Stimulated activated naive B cell treated with anti-CD40 and anti-IgM and Interleukin-4, amounts not matched to agents 10 μg/mL and 1 μg/mL and 100 μg/mL, for 72 hours (primary cell): ENCODE measurements around the gene HPN.
A peak's percentile ranks its signal among the peaks of the same experiment; 100 is the strongest.
"Not testable (repeated sequence)": the region's sequence is repeated elsewhere in the genome, so short reads cannot be mapped to it uniquely, and the experiment has no call there.

Experiments used
- ATAC-seq, 2 donors: fragments of 150-1000 bp; cut with Tn5 transposase; replicated peaks; 2 replicates each; pipeline ENCODE4 v1.10.0; 2021; ENCODE audit warnings: moderate library complexity in 1 of 2
- DNase-seq: peaks from one replicate; pipeline ENCODE4 v3.0.0; 2021
- H3K27ac Mint-ChIP-seq: one replicate; pipeline ENCODE4 v1.8.0; 2022; ENCODE audit warnings: mild to moderate bottlenecking, mixed read lengths
- H3K27me3 Mint-ChIP-seq, 2 donors: one replicate each; pipeline ENCODE4 v1.8.0; 2022; ENCODE audit warnings: mixed read lengths in 2 of 2
- H3K36me3 Mint-ChIP-seq, 2 donors: one replicate each; pipeline ENCODE4 v1.8.0; 2022; ENCODE audit warnings: mixed read lengths in 2 of 2, mild to moderate bottlenecking in 1 of 2
- H3K4me1 Mint-ChIP-seq, 2 donors: one replicate each; pipeline ENCODE4 v1.8.0; 2022; ENCODE audit warnings: mixed read lengths in 2 of 2, mild to moderate bottlenecking in 1 of 2
- H3K4me3 Mint-ChIP-seq, 2 donors: one replicate each; pipeline ENCODE4 v1.8.0; 2022; ENCODE audit warnings: mild to moderate bottlenecking in 2 of 2, mixed read lengths in 2 of 2, moderate library complexity in 1 of 2
- H3K9me3 Mint-ChIP-seq, 2 donors: one replicate each; pipeline ENCODE4 v1.8.0; 2022; ENCODE audit warnings: mixed read lengths in 2 of 2, mild to moderate bottlenecking in 1 of 2

Gene HPN

GRCh38 chr19:35049456-35049855 is 7.9 kb downstream of the HPN start:
- H3K27ac Mint-ChIP-seq = no peak overlapping the region
- peaks cover 6 to 9% of the 10 kb centered on the region in 2 donors for H3K27me3 Mint-ChIP-seq
- ATAC-seq (no peak), DNase-seq (no peak)
- no peaks in the 10 kb centered on the region for H3K9me3 Mint-ChIP-seq
- no peaks in the 10 kb centered on the region for H3K36me3 Mint-ChIP-seq
- no peak overlapping the region for H3K4me3 Mint-ChIP-seq
- H3K4me1 Mint-ChIP-seq = peaks cover 16 to 19% of the 10 kb centered on the region in 2 donors

DNA sequence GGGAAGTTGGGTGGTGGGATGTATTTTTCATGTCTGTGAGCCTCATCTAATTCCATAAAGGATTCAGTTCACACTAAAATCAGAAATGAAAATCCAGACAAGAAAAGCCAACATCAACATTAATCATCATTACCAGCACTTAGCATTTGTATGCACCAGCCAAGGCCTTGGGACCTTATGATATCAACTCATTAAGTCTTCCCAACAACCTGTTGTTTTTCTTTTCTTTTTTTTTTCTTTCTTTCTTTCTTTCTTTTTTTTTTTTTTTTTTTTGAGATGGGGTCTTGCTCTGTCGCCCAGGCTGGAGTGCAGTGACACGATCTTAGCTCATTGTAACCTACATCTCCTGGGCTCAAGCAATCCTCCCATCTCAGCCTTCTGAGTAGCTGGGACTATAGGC is 9.1 kb downstream of the HPN start:
- not testable (repeated sequence) for ATAC-seq, H3K36me3 Mint-ChIP-seq, H3K4me3 Mint-ChIP-seq, H3K4me1 Mint-ChIP-seq, DNase-seq, H3K27ac Mint-ChIP-seq, H3K27me3 Mint-ChIP-seq, H3K9me3 Mint-ChIP-seq

- H3K27me3 Mint-ChIP-seq, H3K9me3 Mint-ChIP-seq, H3K36me3 Mint-ChIP-seq, H3K27ac Mint-ChIP-seq, H3K4me1 Mint-ChIP-seq, ATAC-seq, H3K4me3 Mint-ChIP-seq, DNase-seq: not testable (repeated sequence)
Observed at GRCh38 chr19:35051268-35051667, 9.7 kb downstream of the HPN start.

DNA sequence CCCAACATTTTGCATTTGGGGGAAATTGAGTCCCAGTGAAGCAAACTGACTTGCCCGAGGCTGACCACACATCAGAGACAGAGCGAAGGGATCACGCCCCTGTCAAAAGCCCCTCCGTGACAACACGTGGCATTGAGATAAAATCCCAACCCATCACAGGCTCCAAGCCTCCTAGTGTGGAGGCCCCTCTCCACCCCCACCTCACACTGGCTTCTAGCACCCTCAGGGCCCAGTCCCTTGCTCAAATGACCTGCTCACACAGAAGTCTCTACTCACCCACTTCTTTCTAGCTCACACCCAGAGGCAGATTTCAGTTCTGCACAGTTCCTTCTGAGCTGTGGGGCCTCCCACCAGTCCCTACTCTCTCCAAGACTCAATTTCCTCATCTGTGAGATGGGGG is 10.3 kb downstream of the HPN start:
- Mint-ChIP-seq H3K4me3 (no peak overlapping the region), H3K36me3 (no peaks in the 10 kb centered on the region), H3K9me3 (no peaks in the 10 kb centered on the region), H3K4me1 (peaks cover 0 to 7% of the 10 kb centered on the region in 2 donors), H3K27me3 (peaks cover 3 to 6% of the 10 kb centered on the region in 2 donors), H3K27ac (no peak overlapping the region)
- DNase-seq (no peak), ATAC-seq (no peak)

DNA sequence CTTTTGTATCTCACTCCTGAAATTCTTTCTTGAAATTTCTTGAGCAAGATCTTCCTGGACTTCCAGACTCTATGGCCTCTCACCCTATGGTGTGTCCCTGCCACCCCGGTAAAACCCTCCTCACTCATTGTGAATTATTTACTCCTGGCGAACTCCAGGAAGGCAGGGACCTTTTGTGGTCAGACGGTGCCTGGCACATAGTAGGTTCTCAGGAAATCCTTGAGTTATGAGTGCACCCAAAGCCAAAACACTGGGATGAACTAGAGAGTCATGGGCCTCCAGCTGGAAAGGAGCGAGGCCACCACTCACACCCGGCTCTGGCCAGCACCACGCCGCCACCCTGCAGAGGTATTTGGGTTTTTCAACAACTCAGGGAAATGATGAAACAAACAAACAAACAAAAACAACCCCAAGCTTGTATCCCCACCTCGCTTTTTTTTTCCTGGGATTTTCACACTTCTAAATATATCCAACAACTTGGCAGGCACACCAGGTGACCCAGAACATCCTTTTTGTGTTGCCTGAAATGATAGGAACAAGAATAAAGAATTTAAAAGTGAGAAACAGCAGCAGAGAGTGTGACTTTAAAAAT is 11.2 kb downstream of the HPN start:
- peaks cover 0 to 3% of the 10 kb centered on the region in 2 donors for H3K4me1 Mint-ChIP-seq
- H3K36me3 Mint-ChIP-seq = no peaks in the 10 kb centered on the region
- no peaks in the 10 kb centered on the region for H3K9me3 Mint-ChIP-seq
- peaks cover 3 to 6% of the 10 kb centered on the region in 2 donors for H3K27me3 Mint-ChIP-seq
- no peak overlapping the region for H3K27ac Mint-ChIP-seq
- no peak for DNase-seq
- H3K4me3 Mint-ChIP-seq = no peak overlapping the region
- no peak for ATAC-seq

DNA sequence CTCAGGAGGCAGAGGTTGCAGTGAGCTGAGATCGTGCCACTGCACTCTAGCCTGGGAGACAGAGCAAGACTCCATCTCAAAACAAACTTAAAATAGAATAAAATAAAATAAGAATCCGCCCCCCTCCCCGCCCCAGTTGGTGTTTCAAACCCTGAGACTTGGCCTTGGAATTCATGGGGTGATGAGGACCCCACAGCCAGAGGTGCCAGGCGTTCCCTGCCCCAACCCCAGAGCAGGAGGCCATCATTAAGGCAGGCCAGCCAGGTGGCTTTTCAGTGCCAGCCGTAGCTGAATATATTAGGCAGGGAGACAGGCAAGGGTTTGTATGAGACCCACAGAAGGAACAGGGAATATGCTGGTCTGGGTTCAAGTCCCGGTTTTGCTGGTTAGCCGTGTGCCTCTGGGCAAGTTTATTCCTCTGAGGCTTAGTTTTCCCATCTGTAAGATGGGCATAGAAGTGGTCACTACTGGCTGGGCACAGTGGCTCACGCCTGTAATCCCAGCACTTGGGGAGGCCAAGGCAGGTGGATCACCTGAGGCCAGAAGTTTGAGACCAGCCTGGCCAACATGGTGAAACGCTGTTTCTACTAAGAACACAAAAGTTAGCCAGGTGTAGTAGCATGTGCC is 12.3 kb downstream of the HPN start:
- ATAC-seq = no peak
- H3K27me3 Mint-ChIP-seq = peaks cover 3 to 6% of the 10 kb centered on the region in 2 donors
- H3K27ac Mint-ChIP-seq = no peak overlapping the region
- H3K9me3 Mint-ChIP-seq = no peaks in the 10 kb centered on the region
- no peaks in the 10 kb centered on the region for H3K36me3 Mint-ChIP-seq
- H3K4me1 Mint-ChIP-seq = peaks cover 0 to 3% of the 10 kb centered on the region in 2 donors
- no peak for DNase-seq
- no peak overlapping the region for H3K4me3 Mint-ChIP-seq

DNA sequence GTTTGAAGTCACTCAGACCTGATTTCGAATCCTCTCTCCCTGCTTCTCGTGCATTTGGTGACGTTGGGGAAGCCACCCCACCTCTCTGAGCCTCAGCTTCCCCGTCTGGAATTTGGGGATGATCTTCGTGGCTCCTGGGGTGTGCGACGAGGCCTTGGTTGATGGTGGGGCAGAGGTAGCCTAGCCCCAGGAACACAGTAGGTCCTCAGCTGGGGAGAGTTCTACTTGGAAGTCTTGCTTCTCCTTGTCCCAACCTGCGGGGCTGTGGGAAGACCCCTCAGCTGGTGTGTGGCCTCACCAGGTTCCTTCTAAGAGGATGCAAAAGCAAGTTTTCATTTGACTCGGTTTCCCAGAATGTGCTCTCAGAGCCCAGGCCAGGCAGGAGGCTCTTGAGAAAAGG is 13.1 kb downstream of the HPN start:
- ATAC-seq = no peak
- Mint-ChIP-seq H3K36me3 (no peaks in the 10 kb centered on the region), H3K27ac (no peak overlapping the region), H3K27me3 (peaks cover 3 to 6% of the 10 kb centered on the region in 2 donors), H3K4me1 (peaks cover 0 to 3% of the 10 kb centered on the region in 2 donors), H3K9me3 (no peaks in the 10 kb centered on the region), H3K4me3 (no peak overlapping the region)
- no peak for DNase-seq

DNA sequence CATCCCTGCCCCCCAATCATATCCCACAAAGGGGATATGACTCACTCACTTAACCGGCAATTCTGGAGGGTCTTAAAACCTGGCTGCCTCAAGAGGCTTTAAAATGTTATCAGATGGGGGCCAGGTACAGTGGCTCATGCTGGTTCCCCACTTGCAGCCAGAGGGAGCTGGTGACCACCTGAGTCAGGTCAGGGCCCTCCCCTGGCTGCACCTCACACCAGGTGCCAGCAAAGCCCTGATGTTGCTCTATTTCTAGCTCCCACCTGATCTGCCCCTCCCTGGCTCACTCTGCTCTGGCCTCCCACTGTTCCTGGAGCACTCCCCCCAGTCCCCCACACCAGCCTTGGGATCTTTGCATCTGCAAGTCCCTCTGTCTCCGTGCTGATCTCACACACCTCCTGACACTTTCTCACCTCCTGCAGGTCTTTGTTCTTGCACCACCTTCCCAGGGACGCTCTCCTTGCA is 14.2 kb downstream of the HPN start:
- ATAC-seq (peak; percentile 69 to 71), DNase-seq (no peak)
- Mint-ChIP-seq H3K9me3 (no peaks in the 10 kb centered on the region), H3K36me3 (no peaks in the 10 kb centered on the region), H3K4me1 (peaks cover 0 to 3% of the 10 kb centered on the region in 2 donors), H3K27me3 (peaks cover 7 to 11% of the 10 kb centered on the region in 2 donors), H3K27ac (no peak overlapping the region), H3K4me3 (no peak overlapping the region)

- Mint-ChIP-seq H3K27ac (no peak overlapping the region), H3K4me3 (no peak overlapping the region), H3K9me3 (no peaks in the 10 kb centered on the region), H3K36me3 (no peaks in the 10 kb centered on the region), H3K27me3 (peaks cover 7 to 11% of the 10 kb centered on the region in 2 donors), H3K4me1 (peaks cover 0 to 3% of the 10 kb centered on the region in 2 donors)
- no peak for ATAC-seq
- no peak for DNase-seq
Observed at GRCh38 chr19:35056513-35057063, 15.1 kb downstream of the HPN start.

- H3K27ac Mint-ChIP-seq = no peak overlapping the region
- H3K9me3 Mint-ChIP-seq = no peaks in the 10 kb centered on the region
- no peak overlapping the region for H3K4me3 Mint-ChIP-seq
- H3K27me3 Mint-ChIP-seq = peaks cover 7 to 11% of the 10 kb centered on the region in 2 donors
- ATAC-seq (no peak), DNase-seq (no peak)
- no peaks in the 10 kb centered on the region for H3K36me3 Mint-ChIP-seq
- peaks cover 0 to 3% of the 10 kb centered on the region in 2 donors for H3K4me1 Mint-ChIP-seq
Observed at GRCh38 chr19:35058370-35058769, 16.8 kb downstream of the HPN start.

DNA sequence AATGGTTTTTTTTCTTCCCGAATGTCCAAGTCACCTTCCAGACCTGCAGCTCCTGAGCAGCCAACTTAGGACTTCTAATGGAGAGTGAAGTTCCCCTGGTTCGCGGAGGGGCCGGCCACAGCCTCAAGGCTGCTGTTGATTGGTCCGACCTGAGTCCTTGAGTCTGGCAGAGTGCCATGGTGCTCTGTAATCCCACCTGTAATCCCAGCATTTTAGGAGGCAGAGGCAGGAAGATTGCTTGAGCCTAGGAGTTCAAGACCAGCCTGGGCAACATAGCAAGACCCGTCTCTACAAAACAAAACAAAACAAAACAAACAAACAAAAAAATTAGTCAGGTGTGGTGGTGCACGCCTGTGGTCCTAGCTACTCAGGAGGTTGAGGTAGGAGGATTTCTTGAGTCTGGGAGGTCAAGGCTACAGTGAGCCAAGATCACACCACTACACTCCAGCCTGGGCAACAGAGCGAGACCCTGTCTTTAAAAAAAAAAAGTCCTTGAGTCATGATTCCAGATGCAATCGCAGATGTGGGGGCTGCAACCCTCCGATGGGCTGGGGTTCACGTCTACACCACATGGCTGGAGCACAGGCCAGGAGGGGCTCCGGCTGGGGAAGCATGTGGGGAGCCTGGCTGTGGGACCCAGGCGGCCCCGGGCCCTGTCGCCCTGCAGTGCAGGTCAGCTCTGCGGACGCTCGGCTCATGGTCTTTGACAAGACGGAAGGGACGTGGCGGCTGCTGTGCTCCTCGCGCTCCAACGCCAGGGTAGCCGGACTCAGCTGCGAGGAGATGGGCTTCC is 17.7 kb downstream of the HPN start:
- Mint-ChIP-seq H3K9me3 (no peaks in the 10 kb centered on the region), H3K27me3 (peaks cover 7 to 11% of the 10 kb centered on the region in 2 donors), H3K36me3 (no peaks in the 10 kb centered on the region), H3K4me3 (no peak overlapping the region), H3K4me1 (peaks cover 0 to 3% of the 10 kb centered on the region in 2 donors), H3K27ac (no peak overlapping the region)
- ATAC-seq (no peak), DNase-seq (no peak)

- H3K4me1 Mint-ChIP-seq = peaks cover 0 to 3% of the 10 kb centered on the region in 2 donors
- DNase-seq (no peak), ATAC-seq (no peak)
- no peak overlapping the region for H3K4me3 Mint-ChIP-seq
- peaks cover 7 to 11% of the 10 kb centered on the region in 2 donors for H3K27me3 Mint-ChIP-seq
- no peak overlapping the region for H3K27ac Mint-ChIP-seq
- H3K9me3 Mint-ChIP-seq = no peaks in the 10 kb centered on the region
- H3K36me3 Mint-ChIP-seq = no peaks in the 10 kb centered on the region
Observed at GRCh38 chr19:35059799-35060091, 18.2 kb downstream of the HPN start.

- Mint-ChIP-seq H3K9me3 (no peaks in the 10 kb centered on the region), H3K4me3 (no peak overlapping the region)
- ATAC-seq = no peak
Observed at GRCh38 chr19:35060160-35060855, 18.8 kb downstream of the HPN start.

More at GRCh38 chr19:35060160-35060855, 18.8 kb downstream of the HPN start:
- peak overlapping the region; percentile 56 for H3K27ac Mint-ChIP-seq
- H3K27me3 Mint-ChIP-seq = peaks cover 7 to 11% of the 10 kb centered on the region in 2 donors
- no peaks in the 10 kb centered on the region for H3K36me3 Mint-ChIP-seq
- no peak for DNase-seq
- peaks cover 0 to 3% of the 10 kb centered on the region in 2 donors for H3K4me1 Mint-ChIP-seq
